Testis (tissue), 2 donors: ENCODE data around the gene SMIM1.

Experiments
- CTCF ChIP-seq, 3 experiments: fragments of 450-650 bp in 2 of 3; fragments of 200-600 bp in 1 of 3; sonication (generic) in 1 of 3; IDR thresholded peaks; one replicate each; pipeline ENCODE4 v1.5.1; 2016 to 2019; ENCODE audit warnings: antibody characterized with exemption in 3 of 3, mild to moderate bottlenecking in 2 of 3, moderate library complexity in 1 of 3
- POLR2A ChIP-seq: fragments of 450-650 bp; IDR thresholded peaks from one replicate; pipeline ENCODE4 v1.6.1; 2017; ENCODE audit warnings: antibody characterized with exemption, mild to moderate bottlenecking, moderate library complexity

DNA sequence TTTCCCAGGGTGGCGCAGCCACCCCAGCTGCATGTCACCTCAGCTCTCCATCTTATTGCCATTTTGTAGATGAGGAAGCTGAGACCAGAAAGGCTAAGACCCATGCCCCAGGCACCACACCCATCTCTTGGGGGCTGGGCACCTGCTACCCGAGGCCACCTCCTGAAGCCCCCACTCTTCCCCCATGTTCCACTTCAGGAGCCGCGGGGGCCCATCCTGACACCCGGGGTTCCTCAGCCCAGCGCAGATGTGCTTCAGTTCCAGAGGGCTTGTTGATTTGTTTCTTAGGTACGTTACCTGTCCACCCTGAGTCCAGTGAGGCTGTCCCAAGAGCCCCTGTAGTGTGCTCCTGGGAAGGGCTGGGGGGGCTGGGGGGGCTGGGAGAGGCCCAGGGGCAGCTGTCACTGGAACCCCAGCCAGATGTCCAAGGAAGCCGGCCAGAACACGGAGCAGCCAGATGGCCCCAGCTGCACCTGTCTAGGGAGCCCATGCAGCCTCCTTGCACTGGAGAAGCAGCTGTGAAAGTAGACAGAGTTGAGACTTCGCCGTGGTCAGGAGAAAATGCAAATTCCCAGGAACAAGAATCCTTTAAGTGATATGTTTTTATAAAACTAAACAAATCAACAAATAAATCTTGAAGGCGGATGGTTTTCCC lies 37.4 kb upstream of the SMIM1 start:
- no peak for TF ChIP-seq CTCF (IDR thresholded peaks at IDR 0.05)
- no peak for TF ChIP-seq POLR2A
